GM21390 (cell line): Measurements from ENCODE around the gene CLMP.
A peak's percentile ranks its signal among the peaks of the same experiment; 100 is the strongest.

ENCODE experiments used
- ATAC-seq: cut with Tn5 transposase; IDR thresholded peaks from one replicate; pipeline ENCODE4 v1.9.1; 2021; ENCODE audit not compliant: unreplicated experiment

Gene CLMP

GRCh38 chr11:123195188-123196059, at the start of gene CLMP:
TSS of gene CLMP (minus strand) at chr11:123195248. CDS start at chr11:123194940, 308 bp downstream.
- no peak for ATAC-seq

- no peak for ATAC-seq
These were observed 47.0 kb upstream of the CLMP start for GRCh38 chr11:123241874-123242543.

GRCh38 chr11:123241294-123241693, 46.2 kb upstream of the CLMP start:
- ATAC-seq, result no peak

- ATAC-seq, result no peak
These were observed 44.4 kb upstream of the CLMP start for GRCh38 chr11:123239191-123240150.

GRCh38 chr11:123238297-123238696, 43.2 kb upstream of the CLMP start:
- ATAC-seq, result no peak

- ATAC-seq, result no peak
These were observed 41.8 kb upstream of the CLMP start for GRCh38 chr11:123236879-123237278.

GRCh38 chr11:123235656-123236261, 40.7 kb upstream of the CLMP start:
- ATAC-seq, result no peak

- no peak for ATAC-seq
These were observed 40.1 kb upstream of the CLMP start for GRCh38 chr11:123235117-123235655.

GRCh38 chr11:123233975-123234334, 38.9 kb upstream of the CLMP start:
- no peak for ATAC-seq

GRCh38 chr11:123233280-123233974, 38.4 kb upstream of the CLMP start:
- peak; percentile 99 for ATAC-seq

- no peak for ATAC-seq
These were observed 36.7 kb upstream of the CLMP start for GRCh38 chr11:123231777-123232176.

GRCh38 chr11:123231256-123231655, 36.2 kb upstream of the CLMP start:
- no peak for ATAC-seq

- ATAC-seq, result no peak
These were observed 35.3 kb upstream of the CLMP start for GRCh38 chr11:123230346-123230745.

GRCh38 chr11:123228496-123229163, 33.6 kb upstream of the CLMP start:
- no peak for ATAC-seq

- no peak for ATAC-seq
These were observed 32.9 kb upstream of the CLMP start for GRCh38 chr11:123227763-123228495.

- no peak for ATAC-seq
These were observed 26.5 kb upstream of the CLMP start for GRCh38 chr11:123221584-123221983.

GRCh38 chr11:123221096-123221561, 26.1 kb upstream of the CLMP start:
- no peak for ATAC-seq

- no peak for ATAC-seq
These were observed 24.1 kb upstream of the CLMP start for GRCh38 chr11:123219066-123219690.
